Naive thymus-derived CD4-positive, alpha-beta T cell (primary cell): ENCODE measurements around the gene UBE2E3. TPM values are rescaled to one million over a fixed set of nuclear protein-coding genes. Genes with fewer than 3 reads are reported as not detected.

Experiments used
- ATAC-seq: fragments of 150-1000 bp; cut with Tn5 transposase; 2 replicates; pipeline ENCODE4 v1.10.0; 2021; ENCODE audit warnings: mild to moderate bottlenecking, moderate library complexity
- CTCF ChIA-PET: fragments of 350-600 bp; sonication (Branson Sonifier 250); formaldehyde crosslinking; loops from one replicate; lab custom pipeline; 2021; ENCODE audit warnings: antibody characterized with exemption; lab: Charles Lee
- POLR2A ChIA-PET: fragments of 350-600 bp; sonication (Branson Sonifier 250); formaldehyde crosslinking; loops from one replicate; lab custom pipeline; 2021; ENCODE audit warnings: antibody characterized with exemption, inconsistent platforms; lab: Charles Lee
- DNase-seq, 9 donors: peaks; one replicate each; pipeline versions ENCODE4 v3.0.0 to v3.0.0-alpha.2; 2020 to 2022; ENCODE audit warnings: mixed read lengths in 1 of 9
- H3K27ac ChIP-seq: one replicate; pipeline ENCODE4 v1.7.0; 2013; ENCODE audit warnings: mild to moderate bottlenecking, low read depth, low read length, moderate library complexity
- H3K27me3 ChIP-seq, 2 donors: one replicate each; pipeline ENCODE4 v1.7.0; 2013; ENCODE audit warnings: low read length in 2 of 2, mild to moderate bottlenecking in 2 of 2, moderate library complexity in 2 of 2; ENCODE audit not compliant: control insufficient read depth in 2 of 2, insufficient read depth in 2 of 2
- H3K36me3 ChIP-seq, 3 experiments: 1 replicate in 2 of 3; 2 replicates in 1 of 3; pipeline ENCODE4 v1.7.0; 2013; ENCODE audit warnings: low read length in 3 of 3, mild to moderate bottlenecking in 3 of 3, moderate library complexity in 1 of 3; ENCODE audit not compliant: insufficient read depth in 3 of 3, control insufficient read depth in 2 of 3
- H3K4me1 ChIP-seq, 2 donors: one replicate each; pipeline ENCODE4 v1.7.0; 2013; ENCODE audit warnings: low read length in 2 of 2, mild to moderate bottlenecking in 2 of 2, moderate library complexity in 1 of 2; ENCODE audit not compliant: control insufficient read depth in 2 of 2, insufficient read depth in 2 of 2
- H3K4me3 ChIP-seq: 2 replicates; pipeline ENCODE4 v1.7.0; 2013; ENCODE audit warnings: mild to moderate bottlenecking, low read length
- H3K9me3 ChIP-seq, 3 experiments: 1 replicate in 2 of 3; 2 replicates in 1 of 3; pipeline ENCODE4 v1.7.0; 2013; ENCODE audit warnings: low read length in 3 of 3; ENCODE audit not compliant: control insufficient read depth in 2 of 3
- H3K27ac Mint-ChIP-seq, 9 donors: one replicate each; pipeline ENCODE4 v1.8.0; 2020 to 2022; ENCODE audit warnings: mixed read lengths in 9 of 9, mild to moderate bottlenecking in 8 of 9, moderate library complexity in 5 of 9, inconsistent platforms in 2 of 9
- H3K27me3 Mint-ChIP-seq, 5 donors: one replicate each; pipeline ENCODE4 v1.8.0; 2021 to 2022; ENCODE audit warnings: mixed read lengths in 5 of 5, mild to moderate bottlenecking in 1 of 5
- H3K36me3 Mint-ChIP-seq, 5 donors: one replicate each; pipeline ENCODE4 v1.8.0; 2020 to 2022; ENCODE audit warnings: mixed read lengths in 5 of 5, mild to moderate bottlenecking in 3 of 5, inconsistent platforms in 1 of 5
- H3K4me1 Mint-ChIP-seq, 7 donors: one replicate each; pipeline ENCODE4 v1.8.0; 2020 to 2022; ENCODE audit warnings: mixed read lengths in 7 of 7, mild to moderate bottlenecking in 3 of 7, inconsistent platforms in 1 of 7
- H3K4me3 Mint-ChIP-seq, 10 donors: one replicate each; pipeline ENCODE4 v1.8.0; 2020 to 2022; ENCODE audit warnings: mild to moderate bottlenecking in 10 of 10, mixed read lengths in 10 of 10, moderate library complexity in 6 of 10, inconsistent platforms in 2 of 10
- H3K9me3 Mint-ChIP-seq, 11 donors: one replicate each; pipeline ENCODE4 v1.8.0; 2020 to 2022; ENCODE audit warnings: mixed read lengths in 11 of 11, mild to moderate bottlenecking in 4 of 11, inconsistent platforms in 1 of 11, moderate library complexity in 1 of 11
- intact Hi-C, 2 donors: fragments of 100-400 bp; cut with micrococcal nuclease; formaldehyde crosslinking; loops; one replicate each; pipeline ENCODE4 v1.15.1; 2023
- polyA plus RNA-seq, 2 donors: library from polyadenylated mRNA; unstranded; fragments of 300-500 nt; fragmentation: Illumina TruSeq; gene quantifications; one replicate each; pipeline ENCODE4 v1.2.3, GENCODE V29; 2021
- total RNA-seq, 6 experiments: library from RNA in 5 of 6; stranded (reverse) in 5 of 6; gene quantifications; 1 replicate in 5 of 6; 2 replicates in 1 of 6; pipeline ENCODE4 v1.2.3 and lab custom pipeline; 2021 to 2026

Gene UBE2E3
- total and polyA plus RNA-seq, 7 experiments from 2014 or later = 21.7 to 62.3 (median 27.0) TPM

DNA sequence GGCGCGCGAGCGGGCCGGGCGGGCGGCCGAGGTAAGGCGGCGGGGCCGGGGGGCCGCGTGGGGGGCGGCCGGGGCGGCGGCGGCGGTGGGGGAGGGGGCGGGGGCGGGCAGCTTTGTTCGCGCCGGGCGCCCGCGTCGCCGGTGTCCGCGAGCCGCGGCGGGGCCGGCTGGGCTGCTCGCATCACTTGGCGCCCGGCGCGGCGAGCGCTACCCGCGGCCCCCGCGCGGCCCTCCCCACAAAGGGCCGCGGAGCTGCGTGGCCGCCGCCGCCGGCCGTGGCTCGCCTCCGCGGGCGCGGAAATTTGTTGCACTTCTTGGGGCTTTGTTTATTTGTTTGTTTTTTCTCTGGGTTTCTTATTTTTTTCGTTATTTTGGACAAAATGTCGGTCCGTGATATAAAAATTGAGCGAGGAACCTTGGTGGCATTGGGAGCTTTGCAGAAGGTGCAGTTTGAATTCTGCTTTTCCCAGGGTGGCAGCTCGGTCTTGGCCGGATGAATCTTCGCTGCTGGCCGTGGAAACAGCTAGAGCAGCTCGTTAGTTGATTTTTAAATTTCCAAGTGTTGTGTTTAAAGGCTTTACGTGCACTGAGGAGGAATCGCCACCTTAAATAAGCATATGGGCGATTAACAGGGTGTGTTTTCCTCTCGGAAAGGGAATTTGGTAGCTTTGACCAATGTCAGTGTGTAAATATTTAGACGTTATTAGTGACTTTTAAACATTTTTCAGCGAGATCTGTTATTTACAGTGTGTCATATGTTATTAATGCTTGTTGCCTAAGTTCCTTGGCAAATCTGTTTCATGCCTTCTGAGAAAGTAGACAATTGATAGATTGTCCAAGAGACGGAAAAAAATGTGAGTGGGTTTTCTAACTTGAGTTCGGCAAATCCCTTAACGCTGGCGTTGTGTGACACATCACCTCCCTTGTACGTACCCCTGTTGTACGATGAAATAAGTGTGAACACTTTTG, 822 bp downstream of the UBE2E3 start:
- H3K4me3 Mint-ChIP-seq = peak overlapping the region; percentile 91 to 99 (median 96)
- CTCF ChIA-PET = interaction anchor here (0.6 to 1.7 kb wide), 5 partner anchors 10 to 485 kb away, joined by 3 to 6 read pairs (median 4); no protein-coding TSS in a partner anchor
- H3K36me3 Mint-ChIP-seq = peaks cover 3 to 11% (median 7%) of the 10 kb centered on the region in 5 donors
- H3K4me1 Mint-ChIP-seq = peaks cover 32 to 56% (median 53%) of the 10 kb centered on the region in 7 donors
- DNase-seq (peak in 7 of 9 donors; percentile 11 to 42 (median 33)), ATAC-seq (peak; percentile 19)
- H3K27ac Mint-ChIP-seq = peak overlapping the region; percentile 94 to 98 (median 98)
- no peaks in the 10 kb centered on the region for H3K9me3 ChIP-seq
- peaks cover 0 to 37% (median 0%) of the 10 kb centered on the region in 5 donors for H3K27me3 Mint-ChIP-seq
- peaks cover 0 to 4% (median 0%) of the 10 kb centered on the region in 11 donors for H3K9me3 Mint-ChIP-seq
- H3K4me1 ChIP-seq = peaks cover 20 to 26% of the 10 kb centered on the region in 2 donors
- H3K27me3 ChIP-seq = no peaks in the 10 kb centered on the region
- intact Hi-C loops = loop anchor here (1.0 to 10.0 kb wide), 11 partner anchors 56 to 1946 kb away; partner anchors contain the start of genes CWC22 (in 2 of the 2), DNAJC10 (in 1 of the 2) and ITGA4 (in 1 of the 2)
- peak overlapping the region; percentile 62 for H3K27ac ChIP-seq
- POLR2A ChIA-PET = interaction anchor here (0.6 to 1.9 kb wide), 9 partner anchors 9 to 974 kb away, joined by 3 to 13 read pairs (median 3); partner anchors contain the start of gene CWC22
- H3K36me3 ChIP-seq = no peaks in the 10 kb centered on the region
- H3K4me3 ChIP-seq = peak overlapping the region; percentile 67

DNA sequence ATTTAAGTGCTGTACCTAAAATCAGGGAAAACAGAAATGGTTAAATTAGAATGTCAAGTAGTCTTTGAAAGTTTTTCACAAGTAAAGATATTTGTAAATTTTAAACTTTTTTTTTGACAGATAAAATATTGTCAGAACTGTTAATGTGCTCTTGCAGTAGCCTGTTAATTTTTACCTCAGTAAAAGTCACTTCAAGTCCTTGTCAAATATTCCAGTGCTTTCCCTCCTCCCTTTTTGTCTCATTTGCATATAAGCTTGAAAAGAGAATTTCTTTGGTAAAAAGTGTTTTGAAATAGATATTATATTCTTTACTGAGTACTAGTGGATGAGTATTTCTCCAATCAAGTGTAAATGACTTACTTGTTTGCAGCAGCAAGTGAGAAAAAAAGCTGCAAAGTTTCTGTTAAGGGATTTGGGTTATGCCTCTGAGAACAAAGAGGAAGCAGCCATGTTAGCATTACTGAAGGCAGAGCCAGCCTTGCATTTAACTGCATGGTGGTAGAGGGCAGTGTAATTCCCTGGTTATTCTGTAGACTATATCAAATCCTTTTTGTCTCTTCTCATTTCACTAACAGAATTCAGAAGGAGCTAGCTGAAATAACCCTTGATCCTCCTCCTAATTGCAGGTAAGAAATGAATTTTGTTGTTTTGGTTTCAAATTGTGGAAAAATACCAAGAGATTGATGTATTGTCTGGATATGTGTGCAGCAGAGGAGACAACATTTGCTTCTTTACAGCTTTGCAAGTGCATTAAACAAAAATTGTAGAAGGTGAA, 3.2 kb downstream of the UBE2E3 start:
- intact Hi-C loops = loop anchor here (1.0 to 10.0 kb wide), 14 partner anchors 75 to 1949 kb away; partner anchors contain the start of genes DNAJC10 (in 2 of the 2), CWC22 (in 1 of the 2) and ITPRID2 (in 1 of the 2)
- ChIA-PET POLR2A (interaction anchor here (0.6 to 0.8 kb wide), 3 partner anchors 15 to 266 kb away, joined by 3 to 4 read pairs (median 3); no protein-coding TSS in a partner anchor), CTCF (interaction anchor here (0.8 to 1.7 kb wide), 3 partner anchors 17 to 1016 kb away, joined by 3 to 4 read pairs (median 3); no protein-coding TSS in a partner anchor)
- no peak overlapping the region for H3K27ac ChIP-seq
- H3K9me3 ChIP-seq = no peaks in the 10 kb centered on the region
- Mint-ChIP-seq H3K27me3 (peaks cover 0 to 15% (median 0%) of the 10 kb centered on the region in 5 donors), H3K36me3 (peaks cover 3 to 12% (median 7%) of the 10 kb centered on the region in 5 donors), H3K4me1 (peaks cover 33 to 64% (median 56%) of the 10 kb centered on the region in 7 donors), H3K9me3 (peaks cover 0 to 4% (median 0%) of the 10 kb centered on the region in 11 donors), H3K27ac (peak overlapping the region in 5 of 9 donors; percentile 14 to 84 (median 22)), H3K4me3 (peak overlapping the region in 9 of 10 donors; percentile 0 to 97 (median 54))
- no peak overlapping the region for H3K4me3 ChIP-seq
- no peaks in the 10 kb centered on the region for H3K27me3 ChIP-seq
- peak; percentile 48 for ATAC-seq
- DNase-seq = peak in 7 of 9 donors; percentile 35 to 59 (median 47)
- H3K36me3 ChIP-seq = no peaks in the 10 kb centered on the region
- H3K4me1 ChIP-seq = peaks cover 20 to 26% of the 10 kb centered on the region in 2 donors

DNA sequence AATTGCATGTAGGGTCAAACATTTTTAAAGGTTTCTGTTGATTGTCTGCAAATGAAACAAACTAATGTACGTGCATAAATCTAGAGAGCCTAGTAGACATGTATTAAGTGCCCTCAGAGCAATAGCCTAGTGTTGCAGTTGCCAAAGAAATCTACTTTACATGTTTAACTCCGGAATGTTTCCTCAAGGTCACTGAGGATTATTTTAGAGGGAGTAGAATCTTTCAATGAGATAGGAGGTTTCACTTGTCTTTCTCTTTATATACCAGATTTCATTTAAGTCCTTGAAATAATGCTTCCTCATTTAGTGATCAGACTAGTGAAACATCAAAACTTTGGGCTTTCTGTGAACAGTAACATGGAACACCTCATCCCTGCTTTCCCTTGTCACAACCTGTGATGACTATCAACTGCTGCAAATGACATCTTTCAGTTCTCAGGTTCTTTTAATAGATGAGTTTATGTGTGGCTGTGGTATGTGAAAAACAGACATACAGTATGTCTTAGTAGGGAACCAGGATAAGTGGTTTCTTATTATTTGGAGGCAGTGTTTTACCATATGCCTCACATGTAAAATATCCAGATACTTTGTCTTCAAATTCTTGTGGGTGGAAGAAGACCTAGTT, 5.5 kb downstream of the UBE2E3 start:
- Histone ChIP-seq H3K27me3 (no peaks in the 10 kb centered on the region), H3K4me3 (no peak overlapping the region), H3K36me3 (no peaks in the 10 kb centered on the region), H3K4me1 (peaks cover 14 to 26% of the 10 kb centered on the region in 2 donors), H3K9me3 (no peaks in the 10 kb centered on the region), H3K27ac (no peak overlapping the region)
- Mint-ChIP-seq H3K4me1 (peaks cover 37 to 68% (median 58%) of the 10 kb centered on the region in 7 donors), H3K9me3 (peaks cover 0 to 4% (median 0%) of the 10 kb centered on the region in 11 donors), H3K4me3 (no peak overlapping the region), H3K27ac (no peak overlapping the region), H3K27me3 (peaks cover 0 to 3% (median 0%) of the 10 kb centered on the region in 5 donors), H3K36me3 (peaks cover 8 to 30% (median 16%) of the 10 kb centered on the region in 5 donors)
- ChIA-PET POLR2A (no interaction called here), CTCF (no interaction called here)
- ATAC-seq (no peak), DNase-seq (no peak)
- intact Hi-C loops = loop anchor here (10.0 kb wide), 3 partner anchors 319 to 1951 kb away; no protein-coding TSS in a partner anchor

DNA sequence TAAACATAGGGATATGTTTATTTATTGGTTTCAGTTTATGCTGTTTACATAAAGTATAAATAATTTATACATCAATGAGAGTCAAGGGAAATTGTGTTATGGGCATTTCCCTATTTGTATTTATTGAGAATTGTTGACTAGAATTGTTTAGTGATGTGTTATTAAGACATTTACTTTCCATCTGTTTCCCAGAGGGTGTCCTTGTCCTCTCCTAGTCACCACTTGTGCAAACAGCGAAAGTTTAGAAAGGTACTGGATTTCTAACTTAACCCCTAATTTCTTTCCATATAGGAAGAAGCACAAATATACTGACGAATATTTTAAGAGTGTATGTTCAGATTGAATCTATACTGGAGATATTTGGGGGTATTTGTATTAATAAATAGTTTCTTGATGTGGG, 6.7 kb downstream of the UBE2E3 start:
- peaks cover 29 to 56% (median 47%) of the 10 kb centered on the region in 7 donors for H3K4me1 Mint-ChIP-seq
- CTCF ChIA-PET = no interaction called here
- intact Hi-C loops = loop anchor here (10.0 kb wide), 3 partner anchors 318 to 1952 kb away; no protein-coding TSS in a partner anchor

GRCh38 chr2:180990337-180990736, 9.9 kb downstream of the UBE2E3 start:
- Mint-ChIP-seq H3K4me1 (peaks cover 9 to 36% (median 26%) of the 10 kb centered on the region in 7 donors), H3K4me3 (no peak overlapping the region), H3K36me3 (peaks cover 5 to 55% (median 28%) of the 10 kb centered on the region in 5 donors), H3K9me3 (no peaks in the 10 kb centered on the region), H3K27me3 (no peaks in the 10 kb centered on the region), H3K27ac (peak overlapping the region in 1 of 9 donors; percentile 12)
- H3K36me3 ChIP-seq = no peaks in the 10 kb centered on the region
- no peaks in the 10 kb centered on the region for H3K27me3 ChIP-seq
- H3K27ac ChIP-seq = no peak overlapping the region
- intact Hi-C loops = no loop called here
- CTCF ChIA-PET = no interaction called here
- no peaks in the 10 kb centered on the region for H3K9me3 ChIP-seq
- ATAC-seq = no peak
- H3K4me3 ChIP-seq = no peak overlapping the region
- H3K4me1 ChIP-seq = no peaks in the 10 kb centered on the region
- POLR2A ChIA-PET = no interaction called here
- no peak for DNase-seq

More for the DNA sequence above, 6.7 kb downstream of the UBE2E3 start:
- POLR2A ChIA-PET = no interaction called here
- peaks cover 5 to 38% (median 16%) of the 10 kb centered on the region in 5 donors for H3K36me3 Mint-ChIP-seq
- DNase-seq = no peak
- no peaks in the 10 kb centered on the region for H3K27me3 Mint-ChIP-seq
- H3K4me3 Mint-ChIP-seq = no peak overlapping the region
- H3K27ac Mint-ChIP-seq = no peak overlapping the region
- no peaks in the 10 kb centered on the region for H3K36me3 ChIP-seq
- no peak overlapping the region for H3K4me3 ChIP-seq
- no peaks in the 10 kb centered on the region for H3K27me3 ChIP-seq
- no peaks in the 10 kb centered on the region for H3K9me3 ChIP-seq
- H3K4me1 ChIP-seq = peaks cover 14 to 20% of the 10 kb centered on the region in 2 donors
- no peak for ATAC-seq
- H3K27ac ChIP-seq = no peak overlapping the region
- no peaks in the 10 kb centered on the region for H3K9me3 Mint-ChIP-seq
